ENCODE data around the gene CNTNAP2. TPM values are rescaled to one million over a fixed set of nuclear protein-coding genes. Genes with fewer than 3 reads are reported as not detected.

The CNTNAP2 gene
- total and polyA plus RNA-seq, 2 of the 13 experiments (the other 11 are each of a cell fraction or from before 2014, with no cell fraction given), result 0.40 to 0.42 TPM

DNA sequence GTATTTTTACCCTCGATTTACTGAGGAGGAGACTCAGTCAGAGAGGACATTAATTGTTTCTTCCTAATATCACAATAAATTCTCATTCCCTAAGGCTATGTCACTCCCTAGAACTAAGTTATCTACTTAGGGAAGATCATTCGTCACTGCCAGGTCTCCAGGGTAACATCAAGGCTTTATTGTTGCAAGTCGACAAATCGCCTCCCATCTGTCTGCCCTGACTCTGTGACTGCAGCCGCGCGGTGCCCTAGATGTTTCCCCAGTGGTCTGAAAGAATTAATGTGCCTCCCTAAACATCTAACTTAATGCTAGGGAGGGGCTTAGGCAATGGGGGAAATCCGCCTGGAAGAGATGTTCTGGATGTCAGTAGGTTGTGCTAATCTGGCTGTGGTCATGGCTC is 1915.2 kb downstream of the CNTNAP2 start:
- intact Hi-C loops (cut with micrococcal nuclease; ENCODE audit: unreplicated experiment) (no loop called here), in situ Hi-C loops (cut with HindIII; ENCODE audit: extremely low pct_ligation_motif_present, low pct_unique_long_range_greater_than_20kb) (no loop called here)
- Histone ChIP-seq H3K27me3 (ENCODE audit: control insufficient read depth in 1 of 2, insufficient read depth in 2 of 2, low read length in 2 of 2) (no peaks in the 10 kb centered on the region), H3K9ac (ENCODE audit: insufficient read depth, low read depth, low read length) (no peak overlapping the region), H3K4me2 (ENCODE audit: low read depth, low read length) (no peak overlapping the region), H3K4me3 (replicated peaks in 1 of 3; ENCODE audit: insufficient read depth in 1 of 3, low read depth in 2 of 3, low read length in 3 of 3) (no peak overlapping the region), H3K36me3 (replicated peaks in 1 of 2; ENCODE audit: control insufficient read depth in 1 of 2, insufficient read depth in 2 of 2, low read length in 2 of 2) (no peaks in the 10 kb centered on the region), H3K9me3 (ENCODE audit: low read length) (no peaks in the 10 kb centered on the region), H3K27ac (ENCODE audit: extremely low read length, insufficient read depth, low read length) (no peak overlapping the region), H2AFZ (ENCODE audit: low read length) (no peak overlapping the region), H3K79me2 (ENCODE audit: insufficient read depth, low read length) (no peaks in the 10 kb centered on the region), H3K4me1 (ENCODE audit: insufficient read depth, low read length) (no peaks in the 10 kb centered on the region), H4K20me1 (ENCODE audit: insufficient read depth, low read length) (no peaks in the 10 kb centered on the region)
- 52% methylated on average over 8 of the region's 8 CpGs for WGBS (ENCODE audit: low lambda C conversion rate)
- no TSS peak for BruUV-seq (replicated peaks)
- FAIRE-seq (no peak), DNase-seq (ENCODE audit: low spot score) (no peak), ATAC-seq (no peak)
- POLR2A ChIA-PET, result no interaction called here
- CTCF ChIA-PET (ENCODE audit: low intra/inter-chr PET ratio, low total read pairs), result no interaction called here
- no peak for TF ChIP-seq ZFYVE20 (CRISPR knock-in tag; IDR thresholded peaks at IDR 0.05; ENCODE audit: borderline replicate concordance, low read depth)
- TF ChIP-seq, protein P1, sequence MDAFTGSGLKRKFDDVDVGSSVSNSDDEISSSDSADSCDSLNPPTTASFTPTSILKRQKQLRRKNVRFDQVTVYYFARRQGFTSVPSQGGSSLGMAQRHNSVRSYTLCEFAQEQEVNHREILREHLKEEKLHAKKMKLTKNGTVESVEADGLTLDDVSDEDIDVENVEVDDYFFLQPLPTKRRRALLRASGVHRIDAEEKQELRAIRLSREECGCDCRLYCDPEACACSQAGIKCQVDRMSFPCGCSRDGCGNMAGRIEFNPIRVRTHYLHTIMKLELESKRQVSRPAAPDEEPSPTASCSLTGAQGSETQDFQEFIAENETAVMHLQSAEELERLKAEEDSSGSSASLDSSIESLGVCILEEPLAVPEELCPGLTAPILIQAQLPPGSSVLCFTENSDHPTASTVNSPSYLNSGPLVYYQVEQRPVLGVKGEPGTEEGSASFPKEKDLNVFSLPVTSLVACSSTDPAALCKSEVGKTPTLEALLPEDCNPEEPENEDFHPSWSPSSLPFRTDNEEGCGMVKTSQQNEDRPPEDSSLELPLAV (CRISPR knock-in tag; conservative IDR thresholded peaks at IDR 0.05; ENCODE audit: low read depth), result no peak
- TF ChIP-seq RXRB (CRISPR knock-in tag; IDR thresholded peaks at IDR 0.05; ENCODE audit: borderline replicate concordance), result no peak
- TF ChIP-seq KDM1A (CRISPR knock-in tag; IDR thresholded peaks at IDR 0.05), result no peak
- no peak for TF ChIP-seq ZNF430 (CRISPR knock-in tag; IDR thresholded peaks at IDR 0.05)
- TF ChIP-seq ZNF782 (CRISPR knock-in tag; IDR thresholded peaks at IDR 0.05; ENCODE audit: borderline replicate concordance), result no peak
- TF ChIP-seq, protein P2, sequence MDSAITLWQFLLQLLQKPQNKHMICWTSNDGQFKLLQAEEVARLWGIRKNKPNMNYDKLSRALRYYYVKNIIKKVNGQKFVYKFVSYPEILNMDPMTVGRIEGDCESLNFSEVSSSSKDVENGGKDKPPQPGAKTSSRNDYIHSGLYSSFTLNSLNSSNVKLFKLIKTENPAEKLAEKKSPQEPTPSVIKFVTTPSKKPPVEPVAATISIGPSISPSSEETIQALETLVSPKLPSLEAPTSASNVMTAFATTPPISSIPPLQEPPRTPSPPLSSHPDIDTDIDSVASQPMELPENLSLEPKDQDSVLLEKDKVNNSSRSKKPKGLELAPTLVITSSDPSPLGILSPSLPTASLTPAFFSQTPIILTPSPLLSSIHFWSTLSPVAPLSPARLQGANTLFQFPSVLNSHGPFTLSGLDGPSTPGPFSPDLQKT (CRISPR knock-in tag; IDR thresholded peaks at IDR 0.05; ENCODE audit: borderline replicate concordance), result no peak
- TF ChIP-seq, protein P3, sequence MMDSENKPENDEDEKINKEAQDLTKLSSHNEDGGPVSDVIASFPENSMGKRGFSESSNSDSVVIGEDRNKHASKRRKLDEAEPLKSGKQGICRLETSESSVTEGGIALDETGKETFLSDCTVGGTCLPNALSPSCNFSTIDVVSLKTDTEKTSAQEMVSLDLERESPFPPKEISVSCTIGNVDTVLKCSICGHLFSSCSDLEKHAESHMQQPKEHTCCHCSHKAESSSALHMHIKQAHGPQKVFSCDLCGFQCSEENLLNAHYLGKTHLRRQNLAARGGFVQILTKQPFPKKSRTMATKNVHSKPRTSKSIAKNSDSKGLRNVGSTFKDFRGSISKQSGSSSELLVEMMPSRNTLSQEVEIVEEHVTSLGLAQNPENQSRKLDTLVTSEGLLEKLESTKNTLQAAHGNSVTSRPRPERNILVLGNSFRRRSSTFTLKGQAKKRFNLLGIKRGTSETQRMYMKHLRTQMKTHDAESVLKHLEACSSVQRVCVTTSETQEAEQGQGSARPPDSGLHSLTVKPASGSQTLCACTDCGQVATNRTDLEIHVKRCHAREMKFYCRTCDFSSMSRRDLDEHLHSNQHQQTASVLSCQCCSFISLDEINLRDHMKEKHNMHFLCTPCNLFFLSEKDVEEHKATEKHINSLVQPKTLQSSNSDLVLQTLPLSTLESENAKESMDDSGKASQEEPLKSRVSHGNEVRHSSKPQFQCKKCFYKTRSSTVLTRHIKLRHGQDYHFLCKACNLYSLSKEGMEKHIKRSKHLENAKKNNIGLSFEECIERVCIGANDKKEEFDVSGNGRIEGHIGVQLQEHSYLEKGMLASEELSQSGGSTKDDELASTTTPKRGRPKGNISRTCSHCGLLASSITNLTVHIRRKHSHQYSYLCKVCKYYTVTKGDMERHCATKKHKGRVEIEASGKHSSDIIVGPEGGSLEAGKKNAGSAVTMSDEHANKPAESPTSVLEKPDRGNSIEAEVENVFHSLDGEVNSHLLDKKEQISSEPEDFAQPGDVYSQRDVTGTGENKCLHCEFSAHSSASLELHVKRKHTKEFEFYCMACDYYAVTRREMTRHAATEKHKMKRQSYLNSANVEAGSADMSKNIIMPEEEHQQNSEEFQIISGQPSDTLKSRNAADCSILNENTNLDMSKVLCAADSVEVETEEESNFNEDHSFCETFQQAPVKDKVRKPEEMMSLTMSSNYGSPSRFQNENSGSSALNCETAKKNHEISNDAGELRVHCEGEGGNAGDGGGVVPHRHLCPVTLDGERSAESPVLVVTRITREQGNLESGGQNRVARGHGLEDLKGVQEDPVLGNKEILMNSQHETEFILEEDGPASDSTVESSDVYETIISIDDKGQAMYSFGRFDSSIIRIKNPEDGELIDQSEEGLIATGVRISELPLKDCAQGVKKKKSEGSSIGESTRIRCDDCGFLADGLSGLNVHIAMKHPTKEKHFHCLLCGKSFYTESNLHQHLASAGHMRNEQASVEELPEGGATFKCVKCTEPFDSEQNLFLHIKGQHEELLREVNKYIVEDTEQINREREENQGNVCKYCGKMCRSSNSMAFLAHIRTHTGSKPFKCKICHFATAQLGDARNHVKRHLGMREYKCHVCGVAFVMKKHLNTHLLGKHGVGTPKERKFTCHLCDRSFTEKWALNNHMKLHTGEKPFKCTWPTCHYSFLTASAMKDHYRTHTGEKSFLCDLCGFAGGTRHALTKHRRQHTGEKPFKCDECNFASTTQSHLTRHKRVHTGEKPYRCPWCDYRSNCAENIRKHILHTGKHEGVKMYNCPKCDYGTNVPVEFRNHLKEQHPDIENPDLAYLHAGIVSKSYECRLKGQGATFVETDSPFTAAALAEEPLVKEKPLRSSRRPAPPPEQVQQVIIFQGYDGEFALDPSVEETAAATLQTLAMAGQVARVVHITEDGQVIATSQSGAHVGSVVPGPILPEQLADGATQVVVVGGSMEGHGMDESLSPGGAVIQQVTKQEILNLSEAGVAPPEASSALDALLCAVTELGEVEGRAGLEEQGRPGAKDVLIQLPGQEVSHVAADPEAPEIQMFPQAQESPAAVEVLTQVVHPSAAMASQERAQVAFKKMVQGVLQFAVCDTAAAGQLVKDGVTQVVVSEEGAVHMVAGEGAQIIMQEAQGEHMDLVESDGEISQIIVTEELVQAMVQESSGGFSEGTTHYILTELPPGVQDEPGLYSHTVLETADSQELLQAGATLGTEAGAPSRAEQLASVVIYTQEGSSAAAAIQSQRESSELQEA (CRISPR knock-in tag; IDR thresholded peaks at IDR 0.05; ENCODE audit: not compliant biosample characterization), result no peak
- TF ChIP-seq ZNF607 (CRISPR knock-in tag; IDR thresholded peaks at IDR 0.05; ENCODE audit: borderline replicate concordance), result no peak
- TF ChIP-seq, protein P4, sequence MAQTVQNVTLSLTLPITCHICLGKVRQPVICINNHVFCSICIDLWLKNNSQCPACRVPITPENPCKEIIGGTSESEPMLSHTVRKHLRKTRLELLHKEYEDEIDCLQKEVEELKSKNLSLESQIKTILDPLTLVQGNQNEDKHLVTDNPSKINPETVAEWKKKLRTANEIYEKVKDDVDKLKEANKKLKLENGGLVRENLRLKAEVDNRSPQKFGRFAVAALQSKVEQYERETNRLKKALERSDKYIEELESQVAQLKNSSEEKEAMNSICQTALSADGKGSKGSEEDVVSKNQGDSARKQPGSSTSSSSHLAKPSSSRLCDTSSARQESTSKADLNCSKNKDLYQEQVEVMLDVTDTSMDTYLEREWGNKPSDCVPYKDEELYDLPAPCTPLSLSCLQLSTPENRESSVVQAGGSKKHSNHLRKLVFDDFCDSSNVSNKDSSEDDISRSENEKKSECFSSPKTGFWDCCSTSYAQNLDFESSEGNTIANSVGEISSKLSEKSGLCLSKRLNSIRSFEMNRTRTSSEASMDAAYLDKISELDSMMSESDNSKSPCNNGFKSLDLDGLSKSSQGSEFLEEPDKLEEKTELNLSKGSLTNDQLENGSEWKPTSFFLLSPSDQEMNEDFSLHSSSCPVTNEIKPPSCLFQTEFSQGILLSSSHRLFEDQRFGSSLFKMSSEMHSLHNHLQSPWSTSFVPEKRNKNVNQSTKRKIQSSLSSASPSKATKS (CRISPR knock-in tag; IDR thresholded peaks at IDR 0.05), result no peak
- TF ChIP-seq SRF (IDR thresholded peaks at IDR 0.05; ENCODE audit: low read depth, low read length), result no peak
- TF ChIP-seq KLF12 (CRISPR knock-in tag; IDR thresholded peaks at IDR 0.05; ENCODE audit: borderline replicate concordance), result no peak
